ENCODE results near the gene DPM1. TPM values are rescaled to one million over a fixed set of nuclear protein-coding genes. Genes with fewer than 3 reads are reported as not detected.

DPM1 gene
- total RNA-seq, 3 donors from 2014 or later, result 30.9 to 39.5 (median 32.9) TPM

GRCh38 chr20:50967586-50967985 lies 9.3 kb upstream of the DPM1 start:
- Histone ChIP-seq H3K4me1 (ENCODE audit: low read depth) (no peaks in the 10 kb centered on the region), H3K36me3 (ENCODE audit: low read depth) (no peaks in the 10 kb centered on the region), H3K9me3 (no peaks in the 10 kb centered on the region), H3K4me3 (no peak overlapping the region)
- no peak for TF ChIP-seq CTCF (IDR thresholded peaks at IDR 0.05)
- no peak for ATAC-seq
- intact Hi-C loops (cut with DNase I, micrococcal nuclease), result no loop called here
- DNase-seq, result no peak

GRCh38 chr20:50959543-50960126 lies 1.3 kb upstream of the DPM1 start:
- ATAC-seq, result no peak

GRCh38 chr20:50958615-50959542 lies 547 bp upstream of the DPM1 start, which contains the start of gene MOCS3:
MOCS3 (plus strand) TSS chr20:50958818; CDS start chr20:50958843, 25 bp downstream.
- no peak for TF ChIP-seq CTCF (IDR thresholded peaks at IDR 0.05)
- ATAC-seq (peak; percentile 92), DNase-seq (peak; percentile 78 to 88 (median 81))
- Histone ChIP-seq H3K36me3 (ENCODE audit: low read depth) (no peaks in the 10 kb centered on the region), H3K4me1 (ENCODE audit: low read depth) (peaks cover 22% of the 10 kb centered on the region), H3K9me3 (no peaks in the 10 kb centered on the region), H3K4me3 (peak within 1 kb of the TSS; percentile 90)
- intact Hi-C loops (cut with DNase I, micrococcal nuclease), result no loop called here

More at GRCh38 chr20:50959543-50960126, 1.3 kb upstream of the DPM1 start:
- peak in 1 of 3 donors; percentile 55 for DNase-seq
- intact Hi-C loops (cut with DNase I, micrococcal nuclease), result no loop called here
- Histone ChIP-seq H3K9me3 (no peaks in the 10 kb centered on the region), H3K4me3 (no peak overlapping the region), H3K4me1 (ENCODE audit: low read depth) (peaks cover 22% of the 10 kb centered on the region), H3K36me3 (ENCODE audit: low read depth) (no peaks in the 10 kb centered on the region)
- no peak for TF ChIP-seq CTCF (IDR thresholded peaks at IDR 0.05)

- intact Hi-C loops (cut with DNase I, micrococcal nuclease), result no loop called here
- no peaks in the 10 kb centered on the region for H3K36me3 ChIP-seq (ENCODE audit: low read depth)
- TF ChIP-seq CTCF (IDR thresholded peaks at IDR 0.05), result no peak
- no peak for DNase-seq
- no peaks in the 10 kb centered on the region for H3K9me3 ChIP-seq
- peak overlapping the region; percentile 90 for H3K4me3 ChIP-seq
- peaks cover 22% of the 10 kb centered on the region for H3K4me1 ChIP-seq (ENCODE audit: low read depth)
- no peak for ATAC-seq
Measured at GRCh38 chr20:50957276-50957675, 1.1 kb downstream of the DPM1 start.

DNA sequence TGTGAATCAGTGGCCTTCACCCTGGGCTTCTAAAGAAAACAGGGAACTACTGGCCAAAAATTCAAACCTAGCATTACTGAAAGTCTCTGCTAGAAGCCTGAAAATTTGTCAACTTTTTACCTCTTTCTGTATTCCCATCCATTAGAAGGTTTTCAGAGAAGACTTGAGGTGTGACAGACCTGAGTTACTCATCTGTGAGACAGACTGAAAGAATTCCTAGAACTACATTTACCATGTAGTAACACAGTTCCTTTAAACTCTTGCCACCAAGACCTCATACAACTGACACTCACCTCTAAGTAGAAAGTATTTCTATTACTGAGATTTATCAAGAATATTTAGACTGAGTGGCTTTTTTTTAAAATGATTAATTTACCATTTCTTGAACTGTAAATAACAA lies 4.5 kb downstream of the DPM1 start:
- ATAC-seq, result no peak
- DNase-seq, result no peak
- TF ChIP-seq CTCF (IDR thresholded peaks at IDR 0.05), result no peak
- intact Hi-C loops (cut with DNase I, micrococcal nuclease), result no loop called here
- Histone ChIP-seq H3K36me3 (ENCODE audit: low read depth) (no peaks in the 10 kb centered on the region), H3K4me1 (ENCODE audit: low read depth) (peaks cover 14% of the 10 kb centered on the region), H3K9me3 (no peaks in the 10 kb centered on the region), H3K4me3 (no peak overlapping the region)

All from mucosa of descending colon (tissue), 3 donors.